ENCODE data around the gene MFNG.

DNA sequence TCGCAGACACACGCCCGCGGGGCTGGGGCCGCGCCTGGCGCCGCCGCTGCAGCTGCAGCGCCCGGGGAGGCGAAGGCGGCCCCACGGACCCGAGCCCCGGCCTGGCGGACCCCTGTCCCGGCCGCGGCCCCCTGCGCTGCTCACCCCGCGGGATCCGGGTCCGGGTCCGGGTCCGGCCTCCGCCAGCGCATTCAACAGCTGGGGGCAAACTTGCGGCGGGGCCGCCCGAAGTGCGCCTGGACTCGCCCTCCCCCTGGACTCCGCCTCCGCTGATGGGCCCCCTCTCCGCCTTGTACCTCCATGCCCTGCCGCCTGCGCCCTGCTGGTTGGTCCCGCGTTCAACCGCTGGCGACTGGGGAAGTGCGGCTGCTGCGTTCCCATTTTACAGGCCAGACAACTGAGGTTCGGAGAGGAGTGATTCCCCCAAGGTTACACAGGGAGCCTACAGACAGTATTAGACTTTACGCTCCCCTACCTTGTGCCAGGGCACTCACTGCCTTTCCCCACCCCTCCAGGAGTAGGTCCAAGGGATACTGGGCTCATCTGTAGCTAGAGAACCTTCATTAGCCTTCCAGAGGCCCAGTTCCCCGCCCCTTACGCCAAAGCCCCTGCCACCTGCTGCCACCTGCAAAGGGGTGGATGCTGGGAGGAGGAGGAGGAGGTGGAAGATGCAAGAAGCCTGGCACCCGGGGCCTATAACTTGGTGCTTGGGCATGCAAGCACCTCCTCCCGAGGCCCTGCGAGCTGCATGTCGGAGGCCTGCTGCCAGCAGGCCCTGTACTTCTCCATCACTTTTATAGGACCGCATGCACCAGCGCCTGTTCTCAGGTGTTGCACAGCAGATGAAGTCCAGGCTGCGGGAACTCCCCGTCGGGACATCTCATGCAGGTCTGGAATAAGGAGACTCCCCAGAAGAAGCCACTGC, 58.2 kb downstream of the MFNG start:
- TF ChIP-seq GATA2 (IDR thresholded peaks at IDR 0.05; ENCODE audit: low read depth, low read length) = no peak
- TF ChIP-seq GATA3 (IDR thresholded peaks at IDR 0.05; ENCODE audit: low read depth, low read length) = no peak
